ENCODE measurements around the gene CLEC14A. TPM values are rescaled to one million over a fixed set of nuclear protein-coding genes. Genes with fewer than 3 reads are reported as not detected.

The CLEC14A gene
- total RNA-seq, 1 donor from 2014 or later = 42.2 TPM

DNA sequence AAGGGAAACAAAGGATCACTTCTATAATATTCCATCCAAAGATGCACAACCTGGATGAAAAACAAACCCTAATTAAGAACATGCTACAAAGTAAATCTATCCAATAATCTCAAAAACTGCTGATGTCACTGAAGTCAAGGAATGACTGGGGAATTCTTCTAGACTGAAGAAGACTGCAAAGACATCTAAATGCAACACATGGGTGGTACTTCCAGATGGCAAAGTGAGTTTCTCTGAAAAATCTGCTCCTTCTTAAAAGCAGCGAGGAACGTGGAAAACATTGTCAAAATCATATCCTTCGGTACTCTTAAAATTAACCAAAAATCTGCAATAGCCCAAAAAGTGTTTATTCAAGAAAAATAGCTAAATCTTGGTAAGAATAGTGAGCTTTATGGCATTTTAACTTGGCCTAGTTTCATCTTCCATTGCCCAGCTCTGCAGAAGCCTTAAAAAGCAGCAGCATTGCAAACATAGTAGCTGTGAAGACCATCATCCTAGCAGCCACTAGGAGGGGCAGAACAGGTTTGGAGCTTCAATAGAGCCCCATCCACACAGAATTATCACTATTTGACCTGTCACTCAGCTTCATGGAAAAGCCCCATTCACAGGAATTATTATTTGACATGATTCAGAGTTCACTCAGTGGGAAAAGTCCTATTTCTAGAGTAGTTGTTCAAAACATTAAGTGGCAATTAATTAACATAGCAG is 7.4 kb downstream of the CLEC14A start:
- DNase-seq = no peak

DNA sequence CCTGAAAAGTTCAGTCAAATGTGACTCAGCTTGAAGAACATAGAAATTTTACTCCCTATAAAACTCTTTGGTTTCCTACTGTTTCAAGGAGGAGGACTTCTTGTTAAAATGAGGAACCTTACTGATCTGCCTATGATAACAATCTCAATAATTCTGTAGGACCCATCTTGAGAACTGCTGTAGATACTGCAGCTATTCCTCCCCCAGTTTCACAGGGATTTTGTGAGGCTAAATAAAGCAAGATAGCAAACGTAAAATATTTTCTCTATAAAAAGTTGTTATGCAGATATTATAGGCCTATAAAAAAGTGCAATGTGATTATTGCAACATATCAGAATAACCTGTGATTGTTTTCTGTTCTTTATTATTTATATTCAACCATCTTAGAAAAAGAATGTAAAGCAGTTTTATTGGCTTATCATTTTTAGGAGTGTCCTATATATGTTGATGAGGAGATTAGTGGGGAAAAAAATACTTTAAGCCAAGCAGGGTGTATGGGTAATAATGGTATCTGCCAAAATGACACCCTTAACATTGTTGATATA is 12.1 kb downstream of the CLEC14A start:
- DNase-seq = no peak

- DNase-seq = no peak
Observed at GRCh38 chr14:38238878-38239277, 17.0 kb downstream of the CLEC14A start.

DNA sequence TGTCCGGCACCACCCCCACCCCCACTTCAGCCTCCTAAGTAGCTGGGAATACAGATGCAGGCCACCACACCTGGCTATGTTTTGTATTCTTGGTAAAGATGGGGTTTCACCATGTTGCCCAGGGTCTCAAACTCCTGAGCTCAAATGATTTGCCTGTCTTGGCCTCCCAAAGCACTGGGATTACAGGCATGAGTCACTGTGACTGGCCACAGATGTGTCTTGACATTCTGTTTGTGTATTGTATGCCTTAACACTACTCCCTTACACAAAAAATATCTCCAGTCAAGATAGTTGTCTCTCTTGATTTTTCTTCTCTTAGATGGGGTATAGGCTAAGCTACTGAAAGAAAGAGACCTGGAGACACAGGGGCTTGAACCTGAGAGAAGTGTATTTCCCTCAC is 17.6 kb downstream of the CLEC14A start:
- DNase-seq = no peak

DNA sequence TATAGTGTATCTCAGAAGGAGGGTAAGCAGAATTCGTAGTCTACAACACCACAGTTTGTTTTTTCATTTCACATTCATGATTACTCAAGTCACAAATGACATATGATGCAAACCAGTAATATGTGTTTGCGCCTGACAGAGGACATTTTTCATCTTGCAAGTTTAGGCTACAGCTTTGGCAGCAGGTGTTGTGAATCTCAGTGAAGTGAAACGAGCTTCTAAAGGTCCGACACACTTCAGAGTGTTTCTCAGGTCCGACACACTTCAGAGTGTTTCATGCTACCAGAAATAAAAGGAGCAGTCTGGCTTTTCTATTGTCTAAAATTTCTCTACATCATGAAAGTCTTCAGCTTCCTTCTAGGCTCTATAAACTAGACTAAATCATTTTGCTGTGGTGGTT is 22.7 kb downstream of the CLEC14A start:
- DNase-seq = no peak

- DNase-seq = no peak
Observed at GRCh38 chr14:38226366-38226765, 29.5 kb downstream of the CLEC14A start.

DNA sequence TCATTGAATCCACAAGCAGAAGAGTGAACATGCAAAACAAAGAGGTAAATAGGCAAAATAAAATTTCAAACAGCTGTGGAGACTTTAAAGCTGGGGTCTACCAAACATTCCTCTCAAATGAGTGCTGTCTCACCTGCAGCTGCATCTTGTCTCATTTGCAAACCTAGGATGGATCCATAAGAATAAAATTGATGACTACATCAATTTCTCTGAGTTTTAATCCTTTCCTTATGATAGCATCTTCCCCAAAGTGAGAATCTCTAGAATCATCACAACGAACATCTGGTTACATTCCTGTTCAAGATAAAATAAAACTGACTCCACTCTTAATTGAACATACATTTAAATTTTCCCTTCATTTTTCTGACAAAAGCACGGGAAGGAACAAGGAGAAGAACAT is 29.9 kb downstream of the CLEC14A start:
- no peak for DNase-seq

DNA sequence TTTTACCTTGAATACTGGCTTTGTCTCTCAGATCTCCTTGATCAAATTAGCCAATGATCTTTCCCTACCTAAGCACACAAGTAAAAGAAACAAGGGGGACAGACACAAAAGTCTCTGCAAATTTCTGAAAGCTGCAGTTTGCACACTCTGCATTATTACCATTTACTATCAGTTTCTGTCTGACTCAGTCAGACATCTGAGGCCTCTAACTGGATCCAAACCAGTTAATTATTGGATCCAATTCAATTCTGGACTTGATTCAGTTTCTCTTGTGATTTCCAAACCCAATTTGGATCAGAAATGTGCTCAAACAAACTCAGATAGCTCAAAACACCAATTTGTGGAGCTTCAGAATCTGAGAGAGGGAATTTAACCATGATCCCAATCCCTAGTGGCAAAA is 31.6 kb downstream of the CLEC14A start:
- no peak for DNase-seq

DNA sequence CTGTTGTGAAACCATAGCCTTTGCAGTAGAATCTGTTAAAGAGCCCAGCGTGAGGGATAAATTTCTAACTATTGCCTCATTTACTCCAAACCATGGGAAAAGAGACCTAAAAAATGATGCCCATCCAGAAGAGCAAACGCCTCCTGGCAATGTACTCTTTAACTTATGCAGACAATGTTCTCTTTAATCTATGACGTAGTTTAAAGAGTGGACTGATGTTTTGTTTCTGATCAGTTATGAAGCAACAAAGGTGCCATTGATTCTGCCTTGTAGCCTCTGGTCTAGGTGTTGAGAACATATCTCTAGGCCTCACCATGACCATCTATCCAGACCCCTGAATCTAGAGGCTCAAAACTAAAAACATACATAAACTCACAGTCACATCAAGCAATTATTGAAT is 34.8 kb downstream of the CLEC14A start:
- no peak for DNase-seq

GRCh38 chr14:38217553-38217952 is 38.3 kb downstream of the CLEC14A start:
- no peak for DNase-seq

DNA sequence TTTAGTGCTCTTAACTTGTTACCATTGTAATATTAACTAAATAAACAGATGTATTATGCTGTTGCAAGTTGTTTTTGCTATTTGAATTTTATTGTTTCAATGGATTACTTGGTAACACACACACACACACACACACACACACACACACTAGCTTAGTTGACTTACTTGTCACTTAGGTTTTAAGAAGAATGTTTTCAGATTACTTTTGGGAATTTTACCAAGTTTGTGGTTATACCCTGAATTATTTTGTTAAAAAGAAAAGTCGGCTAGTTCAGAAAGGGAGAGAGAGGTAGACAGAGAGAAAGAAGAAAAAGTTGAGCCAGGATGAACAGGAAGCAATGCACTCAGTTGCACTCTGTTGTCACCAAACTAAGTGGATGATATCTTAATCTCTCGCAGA is 42.9 kb downstream of the CLEC14A start:
- DNase-seq = no peak

GRCh38 chr14:38212111-38212510 is 43.8 kb downstream of the CLEC14A start:
- no peak for DNase-seq

DNA sequence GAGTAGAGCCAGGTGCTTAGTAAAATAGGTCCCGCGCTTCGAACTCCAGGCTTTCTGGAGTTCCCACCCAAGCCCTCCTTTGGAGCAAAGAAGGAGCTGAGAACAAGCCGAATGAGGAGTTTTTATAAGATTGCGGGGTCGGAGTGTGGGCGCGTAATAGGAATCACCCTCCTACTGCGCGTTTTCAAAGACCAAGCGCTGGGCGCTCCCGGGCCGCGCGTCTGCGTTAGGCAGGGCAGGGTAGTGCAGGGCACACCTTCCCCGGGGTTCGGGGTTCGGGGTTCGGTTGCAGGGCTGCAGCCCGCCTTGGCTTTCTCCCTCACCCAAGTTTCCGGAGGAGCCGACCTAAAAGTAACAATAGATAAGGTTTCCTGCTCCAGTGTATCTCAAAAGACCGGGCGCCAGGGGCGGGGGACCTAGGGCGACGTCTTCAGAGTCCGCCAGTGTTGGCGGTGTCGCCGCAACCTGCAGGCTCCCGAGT is 44.6 kb downstream of the CLEC14A start:
- DNase-seq = no peak

DNA sequence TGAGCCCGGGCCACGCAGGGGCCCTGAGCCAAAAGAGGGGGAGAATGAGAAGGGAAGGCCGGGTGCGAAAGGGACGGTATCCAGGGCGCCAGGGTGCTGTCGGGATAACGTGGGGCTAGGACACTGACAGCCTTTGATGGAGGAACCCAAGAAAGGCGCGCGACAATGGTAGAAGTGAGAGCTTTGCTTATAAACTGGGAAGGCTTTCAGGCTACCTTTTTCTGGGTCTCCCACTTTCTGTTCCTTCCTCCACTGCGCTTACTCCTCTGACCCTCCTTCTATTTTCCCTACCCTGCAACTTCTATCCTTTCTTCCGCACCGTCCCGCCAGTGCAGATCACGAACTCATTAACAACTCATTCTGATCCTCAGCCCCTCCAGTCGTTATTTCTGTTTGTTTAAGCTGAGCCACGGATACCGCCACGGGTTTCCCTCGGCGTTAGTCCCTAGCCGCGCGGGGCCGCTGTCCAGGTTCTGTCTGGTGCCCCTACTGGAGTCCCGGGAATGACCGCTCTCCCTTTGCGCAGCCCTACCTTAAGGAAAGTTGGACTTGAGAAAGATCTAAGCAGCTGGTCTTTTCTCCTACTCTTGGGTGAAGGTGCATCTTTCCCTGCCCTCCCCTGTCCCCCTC is 45.2 kb downstream of the CLEC14A start:
- peak; percentile 35 for DNase-seq

- peak; percentile 4 for DNase-seq
Observed at GRCh38 chr14:38209572-38210557, 46.0 kb downstream of the CLEC14A start.

GRCh38 chr14:38208618-38209562 is 47.0 kb downstream of the CLEC14A start:
- DNase-seq = peak; percentile 37

GRCh38 chr14:38207736-38208617 is 47.9 kb downstream of the CLEC14A start, which contains the start of gene SSTR1:
Gene SSTR1, plus strand, starts transcription at chr14:38207904. Its CDS starts 1,486 bp downstream, at chr14:38209390.
- peak; percentile 5 for DNase-seq

DNA sequence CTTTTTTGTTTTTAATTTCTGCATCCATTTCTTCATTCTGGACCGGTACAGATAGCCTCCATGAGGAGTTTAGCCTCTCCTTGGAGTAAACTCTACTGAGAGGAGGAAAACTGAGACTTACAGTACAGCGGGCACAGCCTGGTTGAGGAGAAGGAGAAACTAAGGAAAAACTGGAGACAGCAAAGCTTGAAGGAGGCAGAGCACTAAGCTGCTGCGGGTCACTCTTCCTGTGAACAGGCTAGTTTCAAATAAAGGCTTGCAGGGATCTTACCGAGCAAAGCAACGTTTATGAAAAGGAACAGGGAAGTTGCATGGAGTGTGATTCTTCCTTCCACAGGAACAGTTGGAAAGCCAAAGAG is 48.5 kb downstream of the CLEC14A start:
- no peak for DNase-seq

DNA sequence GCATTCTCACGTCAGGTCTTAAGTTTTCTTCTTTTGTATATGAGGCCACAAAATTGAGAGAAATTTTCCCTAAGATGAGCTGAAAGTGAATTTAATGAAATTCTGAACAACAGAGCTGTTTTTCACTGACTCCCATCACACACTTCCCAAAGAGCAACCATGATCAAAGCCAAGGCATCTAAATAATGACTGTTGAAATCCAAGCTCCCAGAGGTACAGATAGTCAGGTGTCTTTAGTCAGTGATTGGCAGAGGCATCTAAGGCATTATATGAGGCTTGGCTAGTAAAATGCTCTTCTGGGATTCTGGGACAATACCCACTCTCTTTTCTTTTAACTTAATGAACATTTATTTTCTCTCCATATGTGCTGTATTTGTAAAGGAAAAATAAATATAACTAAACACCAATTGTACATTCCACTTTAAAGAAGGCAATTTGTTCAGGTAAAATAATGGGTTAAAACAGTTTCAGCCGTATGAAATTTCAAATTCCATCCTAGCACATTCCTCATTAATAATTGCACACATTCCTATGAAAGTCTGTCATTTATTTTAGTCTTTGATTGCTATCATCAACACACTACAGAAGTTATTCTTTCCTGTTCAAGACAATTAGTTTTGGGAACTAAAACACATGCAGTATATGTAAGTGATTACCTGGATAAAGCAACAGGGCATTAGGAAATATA is 49.1 kb downstream of the CLEC14A start:
- DNase-seq = no peak

All from tongue (tissue), 2 donors.